Measurements from ENCODE around the gene FCAMR.

FCAMR gene

GRCh38 chr1:206939131-206939530 is 31.1 kb downstream of the FCAMR start:
- no peak overlapping the region for H3K27ac ChIP-seq (ENCODE audit: insufficient read depth, low read length, poor library complexity, severe bottlenecking)
- H3K4me1 ChIP-seq (ENCODE audit: control insufficient read depth, insufficient read depth, low read length, poor library complexity, severe bottlenecking): no peaks in the 10 kb centered on the region
- H3K9me3 ChIP-seq (ENCODE audit: control insufficient read depth, low read length): no peaks in the 10 kb centered on the region
- H3K36me3 ChIP-seq (ENCODE audit: control insufficient read depth, insufficient read depth, low read length): no peaks in the 10 kb centered on the region
- no peak overlapping the region for H3K4me3 ChIP-seq (ENCODE audit: insufficient read depth, low read depth, low read length, poor library complexity, severe bottlenecking)
- DNase-seq: no peak
- H3K27me3 ChIP-seq (replicated peaks; ENCODE audit: control insufficient read depth, insufficient read depth, low read length, poor library complexity, severe bottlenecking): no peaks in the 10 kb centered on the region

GRCh38 chr1:206937425-206937824 is 32.8 kb downstream of the FCAMR start:
- H3K4me3 ChIP-seq (ENCODE audit: insufficient read depth, low read depth, low read length, poor library complexity, severe bottlenecking): no peak overlapping the region
- peaks cover 4% of the 10 kb centered on the region for H3K4me1 ChIP-seq (ENCODE audit: control insufficient read depth, insufficient read depth, low read length, poor library complexity, severe bottlenecking)
- no peaks in the 10 kb centered on the region for H3K27me3 ChIP-seq (replicated peaks; ENCODE audit: control insufficient read depth, insufficient read depth, low read length, poor library complexity, severe bottlenecking)
- H3K27ac ChIP-seq (ENCODE audit: insufficient read depth, low read length, poor library complexity, severe bottlenecking): no peak overlapping the region
- DNase-seq: no peak
- no peaks in the 10 kb centered on the region for H3K9me3 ChIP-seq (ENCODE audit: control insufficient read depth, low read length)
- no peaks in the 10 kb centered on the region for H3K36me3 ChIP-seq (ENCODE audit: control insufficient read depth, insufficient read depth, low read length)

- Histone ChIP-seq H3K4me3 (ENCODE audit: insufficient read depth, low read depth, low read length, poor library complexity, severe bottlenecking) (no peak overlapping the region), H3K36me3 (ENCODE audit: control insufficient read depth, insufficient read depth, low read length) (no peaks in the 10 kb centered on the region), H3K27ac (ENCODE audit: insufficient read depth, low read length, poor library complexity, severe bottlenecking) (no peak overlapping the region), H3K9me3 (ENCODE audit: control insufficient read depth, low read length) (no peaks in the 10 kb centered on the region), H3K27me3 (replicated peaks; ENCODE audit: control insufficient read depth, insufficient read depth, low read length, poor library complexity, severe bottlenecking) (no peaks in the 10 kb centered on the region), H3K4me1 (ENCODE audit: control insufficient read depth, insufficient read depth, low read length, poor library complexity, severe bottlenecking) (peaks cover 8% of the 10 kb centered on the region)
- DNase-seq: no peak
Measured at GRCh38 chr1:206935491-206936067, 34.7 kb downstream of the FCAMR start.

- Histone ChIP-seq H3K4me3 (ENCODE audit: insufficient read depth, low read depth, low read length, poor library complexity, severe bottlenecking) (no peak overlapping the region), H3K36me3 (ENCODE audit: control insufficient read depth, insufficient read depth, low read length) (no peaks in the 10 kb centered on the region), H3K4me1 (ENCODE audit: control insufficient read depth, insufficient read depth, low read length, poor library complexity, severe bottlenecking) (peaks cover 18% of the 10 kb centered on the region), H3K9me3 (ENCODE audit: control insufficient read depth, low read length) (no peaks in the 10 kb centered on the region), H3K27me3 (replicated peaks; ENCODE audit: control insufficient read depth, insufficient read depth, low read length, poor library complexity, severe bottlenecking) (no peaks in the 10 kb centered on the region), H3K27ac (ENCODE audit: insufficient read depth, low read length, poor library complexity, severe bottlenecking) (no peak overlapping the region)
- DNase-seq: peak; percentile 37 to 63 (median 48)
Measured at GRCh38 chr1:206933333-206933945, 36.8 kb downstream of the FCAMR start.

- H3K4me3 ChIP-seq (ENCODE audit: insufficient read depth, low read depth, low read length, poor library complexity, severe bottlenecking): no peak overlapping the region
- peaks cover 18% of the 10 kb centered on the region for H3K4me1 ChIP-seq (ENCODE audit: control insufficient read depth, insufficient read depth, low read length, poor library complexity, severe bottlenecking)
- H3K27ac ChIP-seq (ENCODE audit: insufficient read depth, low read length, poor library complexity, severe bottlenecking): no peak overlapping the region
- H3K36me3 ChIP-seq (ENCODE audit: control insufficient read depth, insufficient read depth, low read length): no peaks in the 10 kb centered on the region
- no peaks in the 10 kb centered on the region for H3K27me3 ChIP-seq (replicated peaks; ENCODE audit: control insufficient read depth, insufficient read depth, low read length, poor library complexity, severe bottlenecking)
- DNase-seq: no peak
- H3K9me3 ChIP-seq (ENCODE audit: control insufficient read depth, low read length): no peaks in the 10 kb centered on the region
Measured at GRCh38 chr1:206932177-206932576, 38.1 kb downstream of the FCAMR start.

- H3K4me1 ChIP-seq (ENCODE audit: control insufficient read depth, insufficient read depth, low read length, poor library complexity, severe bottlenecking): peaks cover 18% of the 10 kb centered on the region
- DNase-seq: no peak
- H3K36me3 ChIP-seq (ENCODE audit: control insufficient read depth, insufficient read depth, low read length): no peaks in the 10 kb centered on the region
- no peaks in the 10 kb centered on the region for H3K9me3 ChIP-seq (ENCODE audit: control insufficient read depth, low read length)
- no peaks in the 10 kb centered on the region for H3K27me3 ChIP-seq (replicated peaks; ENCODE audit: control insufficient read depth, insufficient read depth, low read length, poor library complexity, severe bottlenecking)
- no peak overlapping the region for H3K27ac ChIP-seq (ENCODE audit: insufficient read depth, low read length, poor library complexity, severe bottlenecking)
- H3K4me3 ChIP-seq (ENCODE audit: insufficient read depth, low read depth, low read length, poor library complexity, severe bottlenecking): no peak overlapping the region
Measured at GRCh38 chr1:206931709-206932108, 38.6 kb downstream of the FCAMR start.

GRCh38 chr1:206930210-206930798 is 40.0 kb downstream of the FCAMR start:
- Histone ChIP-seq H3K4me1 (ENCODE audit: control insufficient read depth, insufficient read depth, low read length, poor library complexity, severe bottlenecking) (peaks cover 22% of the 10 kb centered on the region), H3K27ac (ENCODE audit: insufficient read depth, low read length, poor library complexity, severe bottlenecking) (no peak overlapping the region), H3K4me3 (ENCODE audit: insufficient read depth, low read depth, low read length, poor library complexity, severe bottlenecking) (no peak overlapping the region), H3K9me3 (ENCODE audit: control insufficient read depth, low read length) (no peaks in the 10 kb centered on the region), H3K27me3 (replicated peaks; ENCODE audit: control insufficient read depth, insufficient read depth, low read length, poor library complexity, severe bottlenecking) (no peaks in the 10 kb centered on the region), H3K36me3 (ENCODE audit: control insufficient read depth, insufficient read depth, low read length) (no peaks in the 10 kb centered on the region)
- DNase-seq: peak in 1 of 3 donors; percentile 18

GRCh38 chr1:206929524-206929923 is 40.7 kb downstream of the FCAMR start:
- Histone ChIP-seq H3K27me3 (replicated peaks; ENCODE audit: control insufficient read depth, insufficient read depth, low read length, poor library complexity, severe bottlenecking) (no peaks in the 10 kb centered on the region), H3K36me3 (ENCODE audit: control insufficient read depth, insufficient read depth, low read length) (no peaks in the 10 kb centered on the region), H3K9me3 (ENCODE audit: control insufficient read depth, low read length) (no peaks in the 10 kb centered on the region), H3K4me3 (ENCODE audit: insufficient read depth, low read depth, low read length, poor library complexity, severe bottlenecking) (no peak overlapping the region), H3K27ac (ENCODE audit: insufficient read depth, low read length, poor library complexity, severe bottlenecking) (no peak overlapping the region), H3K4me1 (ENCODE audit: control insufficient read depth, insufficient read depth, low read length, poor library complexity, severe bottlenecking) (peaks cover 27% of the 10 kb centered on the region)
- DNase-seq: no peak

- H3K36me3 ChIP-seq (ENCODE audit: control insufficient read depth, insufficient read depth, low read length): no peaks in the 10 kb centered on the region
- no peaks in the 10 kb centered on the region for H3K9me3 ChIP-seq (ENCODE audit: control insufficient read depth, low read length)
- no peak overlapping the region for H3K4me3 ChIP-seq (ENCODE audit: insufficient read depth, low read depth, low read length, poor library complexity, severe bottlenecking)
- H3K4me1 ChIP-seq (ENCODE audit: control insufficient read depth, insufficient read depth, low read length, poor library complexity, severe bottlenecking): peaks cover 52% of the 10 kb centered on the region
- H3K27me3 ChIP-seq (replicated peaks; ENCODE audit: control insufficient read depth, insufficient read depth, low read length, poor library complexity, severe bottlenecking): no peaks in the 10 kb centered on the region
- no peak overlapping the region for H3K27ac ChIP-seq (ENCODE audit: insufficient read depth, low read length, poor library complexity, severe bottlenecking)
- DNase-seq: no peak
Measured at GRCh38 chr1:206926286-206926685, 44.0 kb downstream of the FCAMR start.

GRCh38 chr1:206925106-206925736 is 45.0 kb downstream of the FCAMR start:
- Histone ChIP-seq H3K4me1 (ENCODE audit: control insufficient read depth, insufficient read depth, low read length, poor library complexity, severe bottlenecking) (peaks cover 44% of the 10 kb centered on the region), H3K9me3 (ENCODE audit: control insufficient read depth, low read length) (no peaks in the 10 kb centered on the region), H3K36me3 (ENCODE audit: control insufficient read depth, insufficient read depth, low read length) (no peaks in the 10 kb centered on the region), H3K27me3 (replicated peaks; ENCODE audit: control insufficient read depth, insufficient read depth, low read length, poor library complexity, severe bottlenecking) (no peaks in the 10 kb centered on the region), H3K27ac (ENCODE audit: insufficient read depth, low read length, poor library complexity, severe bottlenecking) (no peak overlapping the region), H3K4me3 (ENCODE audit: insufficient read depth, low read depth, low read length, poor library complexity, severe bottlenecking) (no peak overlapping the region)
- DNase-seq: peak; percentile 25 to 32 (median 27)

Measured in effector memory CD4-positive, alpha-beta T cell (primary cell).